ENCODE data around the gene RNF167.

Gene RNF167

DNA sequence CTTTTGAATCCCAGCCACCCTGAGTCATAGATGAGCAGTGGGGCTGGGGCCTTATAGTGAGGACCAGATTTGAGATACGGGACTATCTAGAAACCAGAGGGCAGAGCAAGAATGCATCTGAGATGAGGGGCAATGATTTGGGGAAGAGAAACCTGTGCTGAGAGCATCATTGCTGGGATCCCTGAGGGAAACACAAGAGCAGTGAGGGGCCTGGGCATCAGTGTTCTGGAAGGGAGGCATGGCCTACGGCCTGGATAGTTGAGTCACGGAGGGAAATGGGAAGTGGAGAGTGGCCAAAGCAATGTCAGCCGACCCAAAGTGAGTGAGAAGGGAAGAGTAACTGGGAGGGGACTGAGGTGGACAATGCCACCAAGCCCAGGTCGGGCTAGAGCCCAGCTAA, 42.2 kb downstream of the RNF167 start:
- no peak for DNase-seq (ENCODE audit: low read depth)
- H3K4me3 ChIP-seq (ENCODE audit: low read depth, low read length) = no peak overlapping the region
- TF ChIP-seq MYC (IDR thresholded peaks at IDR 0.05; ENCODE audit: low read depth, low read length) (no peak), MAX (IDR thresholded peaks at IDR 0.05; ENCODE audit: low read depth, low read length) (no peak), POLR2A (IDR thresholded peaks at IDR 0.05; ENCODE audit: extremely low read depth, insufficient read length) (no peak)

DNA sequence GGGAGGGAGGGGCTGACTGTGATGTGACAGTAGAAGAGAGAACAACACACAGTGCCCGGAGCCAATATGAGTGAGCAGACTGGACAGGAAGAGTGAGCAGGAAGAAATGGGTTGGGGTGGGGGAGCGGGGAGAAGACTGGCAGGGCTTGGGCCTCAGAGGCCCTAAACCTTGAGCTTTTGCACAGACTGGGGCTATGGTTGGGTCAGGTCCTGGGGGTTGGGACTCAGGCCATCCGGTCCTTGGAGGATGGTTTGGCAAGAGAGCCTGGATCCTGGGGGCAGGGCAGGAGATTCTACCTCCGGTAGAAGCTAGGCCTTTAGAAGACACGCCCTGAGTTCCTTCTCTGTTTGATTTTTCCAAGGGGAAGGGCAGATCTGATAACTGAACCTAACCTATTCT, 46.3 kb downstream of the RNF167 start:
- no peak for TF ChIP-seq MAX (IDR thresholded peaks at IDR 0.05; ENCODE audit: low read depth, low read length)
- TF ChIP-seq MYC (IDR thresholded peaks at IDR 0.05; ENCODE audit: low read depth, low read length) = no peak
- no peak for TF ChIP-seq POLR2A (IDR thresholded peaks at IDR 0.05; ENCODE audit: extremely low read depth, insufficient read length)
- TF ChIP-seq, protein P1, sequence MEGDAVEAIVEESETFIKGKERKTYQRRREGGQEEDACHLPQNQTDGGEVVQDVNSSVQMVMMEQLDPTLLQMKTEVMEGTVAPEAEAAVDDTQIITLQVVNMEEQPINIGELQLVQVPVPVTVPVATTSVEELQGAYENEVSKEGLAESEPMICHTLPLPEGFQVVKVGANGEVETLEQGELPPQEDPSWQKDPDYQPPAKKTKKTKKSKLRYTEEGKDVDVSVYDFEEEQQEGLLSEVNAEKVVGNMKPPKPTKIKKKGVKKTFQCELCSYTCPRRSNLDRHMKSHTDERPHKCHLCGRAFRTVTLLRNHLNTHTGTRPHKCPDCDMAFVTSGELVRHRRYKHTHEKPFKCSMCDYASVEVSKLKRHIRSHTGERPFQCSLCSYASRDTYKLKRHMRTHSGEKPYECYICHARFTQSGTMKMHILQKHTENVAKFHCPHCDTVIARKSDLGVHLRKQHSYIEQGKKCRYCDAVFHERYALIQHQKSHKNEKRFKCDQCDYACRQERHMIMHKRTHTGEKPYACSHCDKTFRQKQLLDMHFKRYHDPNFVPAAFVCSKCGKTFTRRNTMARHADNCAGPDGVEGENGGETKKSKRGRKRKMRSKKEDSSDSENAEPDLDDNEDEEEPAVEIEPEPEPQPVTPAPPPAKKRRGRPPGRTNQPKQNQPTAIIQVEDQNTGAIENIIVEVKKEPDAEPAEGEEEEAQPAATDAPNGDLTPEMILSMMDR (IDR thresholded peaks at IDR 0.05; ENCODE audit: low read depth, low read length) = no peak
- no peak for DNase-seq (ENCODE audit: low read depth)
- H3K4me3 ChIP-seq (ENCODE audit: low read depth, low read length) = peak overlapping the region; percentile 65

DNA sequence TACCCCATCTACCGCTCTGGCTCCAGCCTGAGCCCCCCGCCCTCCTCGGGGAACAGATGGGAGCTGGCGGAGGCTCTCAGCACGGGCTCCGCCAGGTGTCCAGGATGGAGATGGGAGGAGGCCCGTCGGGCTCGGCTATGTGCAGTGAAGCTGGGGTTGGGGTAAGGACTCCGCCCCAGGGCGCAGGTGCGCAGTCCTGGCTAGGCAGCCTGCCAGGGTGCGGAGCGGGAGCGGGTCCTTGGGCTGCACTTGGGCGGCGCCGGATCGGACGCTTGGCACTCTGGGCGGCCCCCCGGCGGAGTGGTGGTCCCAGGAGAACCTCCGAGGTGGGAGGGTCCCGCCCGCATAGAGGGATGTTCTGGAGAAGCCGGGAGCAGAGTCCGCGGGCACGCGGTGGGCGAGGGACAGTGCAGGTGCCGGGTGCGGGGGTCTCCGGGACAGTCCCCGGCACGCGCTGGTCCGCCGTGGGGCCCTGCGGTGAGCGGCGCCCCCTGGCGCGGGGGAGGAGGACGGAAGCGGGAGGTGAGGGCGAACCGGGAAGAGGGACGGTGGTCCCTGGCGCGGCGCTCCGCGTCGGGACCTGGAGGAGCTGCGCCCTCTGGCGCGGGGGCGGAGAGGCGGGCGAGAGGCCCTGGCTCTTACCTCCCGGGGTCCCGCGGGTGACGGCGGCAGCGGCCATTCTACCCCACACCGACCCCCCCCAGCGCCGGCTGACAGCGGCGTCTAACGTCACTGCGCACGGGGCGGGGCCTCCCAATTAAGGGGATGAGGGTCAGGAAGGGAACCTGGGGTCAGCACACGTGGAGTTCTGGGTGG, 47.1 kb downstream of the RNF167 start, which contains the start of gene CAMTA2:
CAMTA2 (minus strand) TSS at position 725 of the 816 bp plus-strand sequence. CDS start 1,453 bp downstream, outside the sequence.
- H3K4me3 ChIP-seq (ENCODE audit: low read depth, low read length) = peak within 1 kb of the TSS; percentile 65
- DNase-seq (ENCODE audit: low read depth) = peak; percentile 82
- TF ChIP-seq, protein P1 (IDR thresholded peaks at IDR 0.05; ENCODE audit: low read depth, low read length) = peak; percentile 42
- TF ChIP-seq MAX (IDR thresholded peaks at IDR 0.05; ENCODE audit: low read depth, low read length) (peak; percentile 79), MYC (IDR thresholded peaks at IDR 0.05; ENCODE audit: low read depth, low read length) (peak; percentile 63; the same call in 1 of the 2 replicates), POLR2A (IDR thresholded peaks at IDR 0.05; ENCODE audit: extremely low read depth, insufficient read length) (peak; percentile 35)

DNA sequence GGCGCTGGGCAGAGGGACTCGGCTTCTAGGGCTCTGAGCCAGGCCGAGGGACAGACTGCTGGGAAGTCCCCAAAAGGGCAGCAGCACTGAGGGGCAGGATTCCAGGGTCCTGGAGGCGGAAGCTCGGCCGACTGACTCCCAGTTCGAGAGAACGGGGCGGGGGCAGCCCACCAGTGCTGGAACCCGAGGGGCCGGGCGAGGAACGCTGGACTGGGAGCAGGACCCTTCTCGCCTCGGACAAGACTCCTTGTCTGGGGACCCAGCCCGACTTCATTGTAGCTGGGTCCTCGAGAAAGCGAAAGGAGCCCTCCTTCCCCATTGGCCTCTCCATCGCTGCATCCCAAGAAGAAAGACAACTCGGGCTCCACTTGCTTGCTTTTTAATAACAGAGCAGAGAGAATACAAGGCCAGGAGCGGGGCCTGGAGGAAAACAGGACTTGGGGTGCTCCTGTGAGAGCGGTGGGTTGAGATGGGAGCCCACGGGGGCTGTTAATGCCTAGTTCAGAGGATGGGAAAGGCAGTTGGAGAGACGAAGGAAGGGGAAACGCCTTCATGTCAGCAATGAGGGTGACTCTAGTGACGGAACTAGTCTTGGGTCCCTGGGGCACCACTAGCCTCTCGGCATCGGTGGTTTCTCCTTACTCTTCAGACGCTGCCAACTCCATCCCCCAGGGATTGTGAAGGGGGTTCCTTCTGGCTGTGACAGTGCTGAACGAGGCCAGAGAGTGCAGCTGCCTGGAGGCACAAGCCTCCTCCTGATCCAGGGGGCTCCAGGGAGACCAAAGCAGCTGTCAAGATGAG, 47.9 kb downstream of the RNF167 start:
- DNase-seq (ENCODE audit: low read depth) = peak; percentile 75
- peak overlapping the region; percentile 65 for H3K4me3 ChIP-seq (ENCODE audit: low read depth, low read length)
- no peak for TF ChIP-seq POLR2A (IDR thresholded peaks at IDR 0.05; ENCODE audit: extremely low read depth, insufficient read length)
- no peak for TF ChIP-seq MYC (IDR thresholded peaks at IDR 0.05; ENCODE audit: low read depth, low read length)
- TF ChIP-seq, protein P1 (IDR thresholded peaks at IDR 0.05; ENCODE audit: low read depth, low read length) = no peak
- TF ChIP-seq MAX (IDR thresholded peaks at IDR 0.05; ENCODE audit: low read depth, low read length) = no peak

GRCh38 chr17:4994081-4994595, 54.1 kb downstream of the RNF167 start:
- H3K4me3 ChIP-seq (ENCODE audit: low read depth, low read length) = no peak overlapping the region
- TF ChIP-seq POLR2A (IDR thresholded peaks at IDR 0.05; ENCODE audit: extremely low read depth, insufficient read length) = no peak
- TF ChIP-seq, protein P1 (IDR thresholded peaks at IDR 0.05; ENCODE audit: low read depth, low read length) = no peak
- no peak for TF ChIP-seq MYC (IDR thresholded peaks at IDR 0.05; ENCODE audit: low read depth, low read length)
- TF ChIP-seq MAX (IDR thresholded peaks at IDR 0.05; ENCODE audit: low read depth, low read length) = no peak

More at GRCh38 chr17:4994081-4994595, 54.1 kb downstream of the RNF167 start:
- no peak for DNase-seq (ENCODE audit: low read depth)
